ENCODE data around the gene UGT1A4.

DNA sequence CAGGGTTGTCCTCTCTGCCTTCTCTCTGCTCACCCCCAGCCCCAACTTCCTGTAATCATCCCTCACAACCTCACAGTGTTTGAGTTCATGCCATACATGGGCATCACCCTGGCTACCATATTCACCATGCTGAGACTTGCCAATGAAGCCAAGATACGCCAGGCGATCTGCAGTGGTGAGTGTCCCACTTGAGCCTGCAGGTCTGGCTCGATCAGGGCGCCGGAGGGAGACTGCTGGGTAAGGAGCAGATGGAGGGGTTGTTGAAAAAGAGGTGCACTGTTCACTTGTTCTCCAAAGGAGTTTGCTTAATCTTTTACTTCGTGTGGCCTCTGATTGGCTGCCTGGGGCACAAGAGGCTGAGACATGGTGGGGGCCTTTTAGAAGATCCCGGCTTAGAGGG lies 74.2 kb downstream of the UGT1A4 start:
- TF ChIP-seq, protein P1, sequence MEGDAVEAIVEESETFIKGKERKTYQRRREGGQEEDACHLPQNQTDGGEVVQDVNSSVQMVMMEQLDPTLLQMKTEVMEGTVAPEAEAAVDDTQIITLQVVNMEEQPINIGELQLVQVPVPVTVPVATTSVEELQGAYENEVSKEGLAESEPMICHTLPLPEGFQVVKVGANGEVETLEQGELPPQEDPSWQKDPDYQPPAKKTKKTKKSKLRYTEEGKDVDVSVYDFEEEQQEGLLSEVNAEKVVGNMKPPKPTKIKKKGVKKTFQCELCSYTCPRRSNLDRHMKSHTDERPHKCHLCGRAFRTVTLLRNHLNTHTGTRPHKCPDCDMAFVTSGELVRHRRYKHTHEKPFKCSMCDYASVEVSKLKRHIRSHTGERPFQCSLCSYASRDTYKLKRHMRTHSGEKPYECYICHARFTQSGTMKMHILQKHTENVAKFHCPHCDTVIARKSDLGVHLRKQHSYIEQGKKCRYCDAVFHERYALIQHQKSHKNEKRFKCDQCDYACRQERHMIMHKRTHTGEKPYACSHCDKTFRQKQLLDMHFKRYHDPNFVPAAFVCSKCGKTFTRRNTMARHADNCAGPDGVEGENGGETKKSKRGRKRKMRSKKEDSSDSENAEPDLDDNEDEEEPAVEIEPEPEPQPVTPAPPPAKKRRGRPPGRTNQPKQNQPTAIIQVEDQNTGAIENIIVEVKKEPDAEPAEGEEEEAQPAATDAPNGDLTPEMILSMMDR (IDR thresholded peaks at IDR 0.05), result no peak
- no peak for TF ChIP-seq POLR2A (IDR thresholded peaks at IDR 0.05)
